NCI-H1436 (cell line): ENCODE measurements around the gene EIPR1.
A peak's percentile ranks its signal among the peaks of the same experiment; 100 is the strongest.

Source experiments
- DNase-seq: peaks from one replicate; lab custom pipeline; 2025; lab: John Stamatoyannopoulos, UW

The EIPR1 gene

DNA sequence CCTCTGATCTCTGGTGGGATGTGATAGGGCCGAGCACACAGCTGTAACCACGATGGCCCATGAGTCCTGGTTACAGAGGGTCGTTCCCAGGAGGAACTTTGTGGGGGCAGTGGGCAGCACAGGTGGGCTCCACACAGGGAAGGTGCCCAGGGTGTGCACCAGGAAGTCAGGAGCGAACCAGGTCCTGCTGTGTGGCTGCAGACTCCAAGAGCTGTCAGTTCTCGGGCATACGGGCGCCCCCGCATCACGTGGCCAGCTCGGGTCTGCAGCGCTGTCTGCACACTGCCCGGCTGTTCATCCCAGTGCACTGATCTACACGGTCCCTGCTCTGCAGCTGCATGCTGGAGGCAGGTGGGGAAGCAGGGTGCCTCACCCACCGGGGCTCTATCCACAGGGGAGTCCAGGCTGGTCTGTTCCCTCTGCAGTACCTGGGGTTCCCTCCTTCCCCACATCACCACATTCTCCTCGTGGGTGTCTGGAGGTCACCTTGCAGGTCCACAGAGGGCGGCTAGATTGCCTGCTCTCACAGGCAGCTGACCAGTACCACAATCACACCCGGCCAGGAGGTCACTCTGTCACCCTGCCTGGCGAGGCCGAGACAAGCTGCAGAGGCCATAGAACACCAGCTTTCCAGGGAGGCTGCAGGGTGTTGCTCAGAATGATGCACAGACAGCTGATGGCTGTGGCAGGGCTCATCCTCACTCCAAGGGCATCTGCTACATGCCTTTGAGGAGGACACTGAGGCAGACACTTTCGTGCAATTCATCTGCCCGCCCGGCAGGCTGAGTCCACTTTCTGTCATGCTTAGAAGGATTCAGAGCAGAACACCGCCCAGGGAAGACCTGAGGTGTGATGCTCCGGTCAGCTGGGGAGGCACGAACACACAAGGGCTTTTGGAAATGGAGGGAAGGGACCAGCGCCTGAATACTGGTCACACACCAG is 202.7 kb downstream of the EIPR1 start:
- no peak for DNase-seq

DNA sequence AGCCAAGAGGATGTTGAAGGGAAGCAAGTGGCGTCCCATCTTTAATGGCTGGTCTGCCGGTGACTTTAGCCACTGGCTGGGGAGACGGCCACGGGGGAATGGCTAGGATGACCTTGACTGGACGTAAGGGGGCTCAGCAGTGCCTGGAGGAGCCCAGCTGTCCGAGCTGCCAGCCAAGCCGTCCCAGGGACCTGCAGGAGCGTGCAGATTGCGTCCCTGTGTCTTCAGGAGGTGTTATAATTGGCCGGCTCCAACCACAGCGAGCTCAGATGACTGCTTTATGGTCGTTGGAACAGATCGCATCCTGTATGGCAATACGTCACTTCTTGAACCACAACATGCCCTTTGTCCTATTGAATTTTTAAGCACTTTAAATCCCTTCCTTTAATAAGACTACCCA is 204.6 kb downstream of the EIPR1 start:
- no peak for DNase-seq

DNA sequence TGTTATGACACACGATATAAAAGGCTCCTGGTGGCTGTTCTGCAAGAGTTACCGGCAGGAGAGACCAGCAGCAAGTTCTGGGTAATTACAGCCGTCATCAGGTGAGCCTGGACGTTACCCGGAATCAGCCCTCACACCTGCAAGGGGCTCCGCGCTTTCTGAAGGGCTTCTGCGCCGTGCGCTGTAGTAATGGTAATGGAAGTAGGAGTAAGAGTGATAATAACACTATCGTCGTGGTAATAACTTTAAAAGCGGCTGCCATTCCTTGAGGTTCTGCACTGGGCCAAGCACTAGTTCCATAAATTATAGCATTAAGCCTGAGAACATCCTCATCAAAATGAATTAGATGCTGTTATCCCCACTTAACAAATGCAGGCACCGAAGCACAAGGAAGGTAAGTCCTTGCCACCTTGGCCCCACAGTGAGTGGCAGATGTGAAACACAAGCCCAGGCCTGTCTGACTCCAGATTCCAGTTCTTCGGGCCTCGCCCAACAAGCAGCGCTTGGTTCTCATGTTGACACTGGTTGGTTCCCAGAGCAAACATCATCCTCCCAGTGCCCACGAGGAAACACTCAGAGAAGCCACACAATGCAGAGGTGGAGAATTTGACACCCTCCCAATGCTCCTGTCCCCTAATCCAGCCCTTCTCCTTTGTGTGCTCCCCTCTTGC is 205.2 kb downstream of the EIPR1 start:
- peak; percentile 53 for DNase-seq

DNA sequence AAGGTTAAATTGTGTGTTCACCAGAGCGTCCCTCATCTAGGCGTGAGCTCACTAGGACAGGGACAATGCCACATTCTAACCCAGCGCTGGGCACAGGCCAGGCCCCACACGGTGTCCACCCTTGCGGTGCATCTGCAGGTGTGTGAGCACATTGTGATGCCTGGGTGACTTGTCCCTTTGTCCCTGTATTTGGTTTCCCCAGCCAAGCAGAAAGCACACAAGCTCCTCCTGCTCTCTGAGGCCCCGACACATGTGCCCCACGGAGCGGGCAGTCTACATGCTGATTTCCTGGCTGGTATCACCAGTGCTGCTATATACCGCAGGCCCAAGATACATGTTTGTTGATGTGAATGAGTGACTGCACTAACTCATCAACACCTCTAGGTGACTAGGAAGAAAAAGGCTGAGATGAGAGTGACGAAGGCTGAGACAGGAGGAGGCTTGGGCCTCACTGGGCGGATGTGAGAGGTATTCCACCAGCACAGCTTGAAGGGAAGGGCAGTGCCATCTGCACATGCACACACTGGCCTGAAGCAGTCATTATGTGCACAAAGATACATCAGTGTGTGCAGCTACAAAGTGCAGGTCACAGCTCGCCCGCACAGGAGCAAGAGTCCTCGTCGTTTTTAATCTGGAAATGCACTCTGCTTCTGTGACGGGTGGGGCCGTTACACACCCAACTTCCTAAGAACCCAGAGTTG is 205.9 kb downstream of the EIPR1 start:
- DNase-seq, result no peak

DNA sequence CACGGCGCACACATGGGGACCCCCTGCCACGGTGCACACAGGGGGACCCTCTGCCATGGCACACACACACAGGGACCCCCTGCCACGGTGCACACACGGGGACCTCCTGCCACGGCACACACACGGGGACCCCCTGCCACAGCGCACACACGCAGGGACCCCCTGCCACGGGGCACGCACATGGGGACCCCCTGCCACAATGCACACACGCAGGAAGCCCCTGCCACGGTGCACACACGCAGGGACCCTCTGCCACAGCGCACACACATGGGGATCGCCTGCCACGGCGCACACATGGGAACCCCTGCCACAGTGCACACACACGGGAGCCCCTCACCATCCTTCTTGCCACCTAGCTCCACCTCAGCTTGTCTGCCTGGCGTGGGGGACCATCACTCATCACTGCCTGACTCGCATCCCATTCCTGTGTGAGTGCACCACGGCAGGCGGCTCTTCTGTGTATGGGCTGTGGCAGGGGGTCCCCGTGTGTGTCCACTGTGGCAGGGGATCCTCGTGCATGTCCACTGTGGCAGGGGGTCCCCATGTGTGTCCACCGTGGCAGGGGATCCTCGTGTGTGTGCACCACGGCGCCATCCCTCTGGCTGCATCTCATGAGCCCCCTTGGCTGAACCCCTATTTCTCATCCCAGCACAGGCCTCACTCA is 206.7 kb downstream of the EIPR1 start:
- no peak for DNase-seq

DNA sequence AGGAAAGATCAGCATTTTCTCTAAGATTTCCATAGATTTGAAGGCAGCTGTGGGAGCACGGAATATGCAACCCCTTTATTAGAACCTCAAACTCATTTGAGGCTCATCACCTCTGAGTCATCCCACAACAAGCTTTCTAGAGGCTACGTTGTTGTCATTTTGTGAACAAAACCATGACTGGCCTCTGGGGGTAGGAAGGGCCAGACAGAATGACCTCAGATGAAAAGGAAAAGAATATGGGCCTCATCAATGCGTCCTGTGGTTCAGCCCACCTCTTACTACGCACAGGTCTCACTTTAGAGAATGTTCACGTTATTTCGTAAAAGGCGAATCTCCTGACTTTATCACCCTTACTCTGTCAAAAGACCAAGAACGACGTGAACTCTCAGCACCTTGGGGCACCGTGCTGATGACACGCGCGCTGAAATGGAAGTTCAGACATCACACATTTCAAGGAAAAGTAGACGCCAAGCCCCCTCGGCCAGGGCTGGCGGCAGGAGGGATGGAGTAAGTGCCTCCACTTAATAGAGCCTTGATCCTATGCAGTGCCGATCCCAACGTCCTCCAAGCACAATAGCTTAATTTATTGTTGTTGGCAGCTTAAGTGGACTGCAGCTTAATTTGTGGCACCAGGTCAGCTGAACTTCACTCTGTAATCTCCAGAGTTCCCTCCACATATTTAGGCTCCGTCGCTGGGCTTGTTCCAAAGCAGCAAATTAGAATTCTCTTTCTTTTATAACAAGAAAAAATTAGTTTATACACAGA is 208.3 kb downstream of the EIPR1 start:
- DNase-seq, result no peak

DNA sequence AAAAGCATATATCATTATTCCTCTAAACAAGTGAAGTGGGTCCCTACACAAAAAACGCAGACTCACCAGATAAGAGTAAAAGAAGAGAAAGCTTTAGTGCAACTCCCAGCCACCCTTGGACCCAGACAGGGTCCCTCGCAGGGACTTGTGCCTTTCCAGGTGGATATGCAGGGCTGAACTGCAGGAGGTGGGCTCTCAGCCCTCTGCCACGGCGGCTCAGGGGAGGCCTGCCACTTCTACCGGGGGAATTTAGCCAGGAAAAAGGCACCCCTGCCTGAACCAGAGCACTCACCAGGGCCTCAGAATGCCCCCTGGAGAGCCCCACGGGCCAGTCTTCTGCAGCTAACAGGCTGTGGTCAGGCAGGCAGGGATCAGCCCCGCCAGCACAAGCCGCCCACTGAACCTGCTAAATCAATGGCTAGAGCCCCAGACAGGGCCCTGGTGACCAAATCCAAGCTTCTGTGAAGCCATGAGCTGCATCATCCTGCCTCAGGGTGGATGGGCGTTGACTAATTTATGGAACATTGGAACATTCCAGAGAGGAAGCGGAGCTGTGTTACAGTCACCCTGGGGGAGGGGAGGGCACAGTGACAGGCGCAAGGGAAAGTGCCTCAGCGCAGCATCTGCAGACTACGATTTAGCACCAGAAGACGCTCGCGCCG is 209.3 kb downstream of the EIPR1 start:
- no peak for DNase-seq

DNA sequence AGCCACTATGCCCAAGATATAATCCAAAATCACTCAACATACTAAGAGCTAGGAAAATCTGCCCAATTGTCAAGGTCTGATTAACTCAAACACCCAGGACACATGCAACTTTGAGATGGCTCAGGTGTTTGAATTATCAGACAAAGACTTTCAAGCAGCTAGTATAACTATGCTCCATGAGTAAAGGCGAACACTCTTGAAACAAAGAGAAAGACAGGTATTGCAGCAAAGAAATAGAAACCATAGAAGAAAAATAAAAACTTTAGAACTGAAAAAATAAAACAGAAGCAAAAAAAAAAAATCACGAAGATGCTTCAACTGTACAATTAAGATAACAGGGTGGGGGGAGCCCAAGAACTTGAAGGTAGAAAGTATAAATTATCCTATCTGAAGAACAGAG is 214.2 kb downstream of the EIPR1 start:
- no peak for DNase-seq

DNA sequence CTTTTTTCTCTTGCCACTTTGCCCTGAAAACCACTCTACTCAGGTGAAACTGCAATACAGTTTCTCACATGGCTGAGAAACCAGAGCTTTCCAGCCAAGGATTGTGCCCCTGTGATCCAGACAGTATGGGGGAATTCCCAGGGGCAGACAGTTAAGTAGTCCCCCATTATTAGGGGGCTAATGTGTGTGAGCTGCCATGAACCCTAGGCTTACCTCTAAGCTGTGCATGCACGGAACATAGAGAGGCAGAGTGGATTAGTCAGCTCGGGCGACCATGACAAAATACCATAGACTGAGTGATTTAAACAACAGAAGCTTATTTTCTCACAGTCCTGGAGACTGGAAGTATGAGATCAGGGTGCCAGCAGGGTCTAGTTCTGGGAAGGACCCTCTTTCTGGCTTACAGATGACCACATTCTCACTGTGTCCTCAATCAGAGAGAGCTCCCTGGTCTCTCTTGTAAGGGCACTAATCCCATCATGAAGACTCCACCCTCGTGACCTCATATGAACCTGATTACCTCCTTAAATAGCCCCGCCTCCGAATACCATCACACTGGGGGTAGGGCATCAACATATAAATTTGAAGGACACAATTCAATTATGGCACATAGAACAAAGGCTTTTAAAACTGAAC is 215.1 kb downstream of the EIPR1 start:
- no peak for DNase-seq

DNA sequence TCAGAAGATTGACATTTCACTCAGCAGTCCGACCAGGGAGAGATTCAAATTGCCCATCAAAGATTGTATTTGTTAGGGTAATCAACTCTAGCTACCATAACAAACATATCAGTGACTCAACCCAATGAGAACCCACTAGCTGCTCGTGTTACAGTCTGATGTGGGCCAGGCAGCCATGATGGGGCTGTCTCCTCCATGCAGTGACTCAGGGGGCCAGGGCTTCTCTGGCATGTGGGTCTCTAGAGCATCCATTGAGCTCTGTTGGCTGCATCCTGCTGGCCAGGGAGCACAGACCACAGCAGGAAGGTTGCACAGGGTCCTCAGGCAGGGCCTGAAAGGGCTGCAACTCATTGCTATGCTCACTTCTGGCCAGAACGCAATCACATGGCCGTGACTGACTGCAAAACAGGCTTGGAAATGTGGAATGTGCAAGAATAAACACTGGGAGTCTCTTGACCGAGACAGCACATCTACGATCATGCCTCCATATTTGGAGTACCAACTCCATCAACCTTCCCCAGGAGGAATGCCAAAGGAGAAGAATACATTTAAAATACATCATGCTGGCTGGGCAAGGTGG is 216.8 kb downstream of the EIPR1 start:
- no peak for DNase-seq

DNA sequence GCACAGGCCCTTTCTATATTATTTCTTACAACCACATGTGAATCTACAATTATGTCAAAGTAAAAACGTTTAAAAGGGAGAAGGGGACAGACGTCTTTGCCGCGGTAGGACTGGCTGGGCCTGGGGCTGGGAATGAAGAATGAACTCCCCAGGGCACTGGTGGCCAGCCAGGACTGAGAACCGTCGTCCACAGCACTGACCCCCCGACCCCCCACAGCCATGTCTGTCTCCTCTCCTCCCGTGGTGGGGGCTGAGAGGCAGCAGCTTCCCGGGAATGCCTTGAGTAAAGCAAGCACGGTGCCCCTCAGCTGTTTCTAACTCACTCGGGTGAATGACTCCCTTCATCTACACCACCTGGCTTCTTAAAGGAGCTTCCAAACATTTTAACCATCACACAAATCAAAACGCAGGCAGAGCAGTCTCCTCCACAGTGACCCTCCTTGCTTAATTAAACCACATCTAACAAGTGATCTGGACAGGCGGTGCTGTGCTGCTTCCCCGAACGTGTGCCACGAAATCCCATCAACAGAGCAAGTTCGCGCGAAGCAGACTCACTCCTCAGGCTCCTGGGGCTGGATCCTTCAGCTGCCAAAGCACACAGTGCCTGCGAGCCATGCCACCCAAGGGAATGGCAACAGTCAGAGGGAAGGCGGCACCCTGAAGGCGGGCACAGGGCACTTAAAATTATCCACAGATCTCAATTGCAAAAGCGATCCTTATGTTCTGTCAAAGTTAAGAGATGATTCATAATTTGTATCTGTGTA is 217.7 kb downstream of the EIPR1 start:
- DNase-seq, result no peak

DNA sequence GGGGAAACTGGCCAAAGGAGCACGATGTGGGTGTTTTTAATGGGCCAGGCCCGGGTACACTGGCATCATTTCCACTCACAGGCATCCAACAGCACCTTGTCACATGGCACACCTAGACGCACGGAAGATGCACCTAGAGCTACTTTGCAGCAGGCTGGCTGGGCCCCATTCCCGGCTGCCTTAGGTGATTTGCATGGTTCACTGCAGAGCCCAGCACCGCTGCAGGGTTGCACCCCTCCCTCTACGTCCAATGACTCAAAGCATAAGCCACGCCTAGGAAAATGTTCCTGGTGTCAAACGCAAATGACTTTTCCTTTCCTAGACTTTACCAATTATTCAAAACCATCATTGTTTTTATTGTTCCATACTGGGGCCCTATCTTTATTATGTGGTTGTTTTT is 222.9 kb downstream of the EIPR1 start:
- no peak for DNase-seq

DNA sequence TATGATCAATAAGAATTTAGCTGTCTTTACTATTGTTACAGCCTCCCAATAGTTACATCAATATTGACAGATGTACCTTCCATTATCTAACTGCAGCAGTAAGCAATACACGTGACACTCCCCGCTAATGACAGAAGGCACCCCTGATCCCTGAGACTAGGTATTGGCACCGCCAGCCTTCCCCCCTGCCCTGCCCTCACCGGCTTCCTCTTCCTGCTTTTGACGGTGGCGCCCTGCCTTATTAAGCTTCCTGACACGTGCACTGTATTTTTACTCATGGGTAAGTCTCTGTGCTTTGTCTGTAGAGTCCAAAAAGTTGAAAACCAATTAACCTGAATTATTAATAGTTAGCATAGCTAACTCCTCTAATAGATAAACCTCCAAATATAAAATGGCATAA is 223.5 kb downstream of the EIPR1 start:
- no peak for DNase-seq

DNA sequence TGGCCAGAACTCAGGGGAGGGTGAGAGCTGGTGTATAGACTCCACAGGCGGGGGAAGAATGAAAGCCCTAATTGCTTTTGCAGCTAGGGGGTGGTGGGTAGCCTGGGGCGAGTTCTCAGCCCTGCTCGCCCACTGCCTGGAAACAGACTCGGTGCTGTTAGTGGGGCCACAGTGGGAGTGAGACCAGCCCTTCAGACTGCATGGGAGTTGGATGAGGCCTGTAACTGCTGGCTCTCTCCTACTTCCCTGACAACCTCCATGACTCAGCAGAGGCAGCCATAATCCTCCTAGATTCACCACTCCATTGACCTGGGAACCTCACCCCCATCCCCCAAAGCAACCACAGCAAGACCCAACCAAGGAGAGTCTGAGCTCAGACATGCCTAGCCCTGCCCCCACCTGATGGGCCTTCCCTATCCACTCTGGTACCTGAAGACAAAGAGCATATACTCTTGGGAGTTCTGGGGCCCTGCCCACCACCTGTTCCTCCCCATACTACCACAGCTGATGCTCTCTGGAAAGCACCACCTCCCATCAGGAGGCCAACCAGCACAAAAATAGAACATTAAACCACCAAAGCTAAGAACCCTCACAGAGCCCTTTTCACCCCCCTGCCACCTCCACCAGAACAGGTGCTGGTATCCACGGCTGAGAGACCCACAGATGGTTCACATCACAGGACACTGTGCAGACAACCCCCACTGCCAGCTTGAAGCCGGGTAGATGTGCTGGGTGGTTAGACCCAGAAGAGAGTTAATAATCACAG is 226.3 kb downstream of the EIPR1 start:
- DNase-seq, result peak; percentile 83

DNA sequence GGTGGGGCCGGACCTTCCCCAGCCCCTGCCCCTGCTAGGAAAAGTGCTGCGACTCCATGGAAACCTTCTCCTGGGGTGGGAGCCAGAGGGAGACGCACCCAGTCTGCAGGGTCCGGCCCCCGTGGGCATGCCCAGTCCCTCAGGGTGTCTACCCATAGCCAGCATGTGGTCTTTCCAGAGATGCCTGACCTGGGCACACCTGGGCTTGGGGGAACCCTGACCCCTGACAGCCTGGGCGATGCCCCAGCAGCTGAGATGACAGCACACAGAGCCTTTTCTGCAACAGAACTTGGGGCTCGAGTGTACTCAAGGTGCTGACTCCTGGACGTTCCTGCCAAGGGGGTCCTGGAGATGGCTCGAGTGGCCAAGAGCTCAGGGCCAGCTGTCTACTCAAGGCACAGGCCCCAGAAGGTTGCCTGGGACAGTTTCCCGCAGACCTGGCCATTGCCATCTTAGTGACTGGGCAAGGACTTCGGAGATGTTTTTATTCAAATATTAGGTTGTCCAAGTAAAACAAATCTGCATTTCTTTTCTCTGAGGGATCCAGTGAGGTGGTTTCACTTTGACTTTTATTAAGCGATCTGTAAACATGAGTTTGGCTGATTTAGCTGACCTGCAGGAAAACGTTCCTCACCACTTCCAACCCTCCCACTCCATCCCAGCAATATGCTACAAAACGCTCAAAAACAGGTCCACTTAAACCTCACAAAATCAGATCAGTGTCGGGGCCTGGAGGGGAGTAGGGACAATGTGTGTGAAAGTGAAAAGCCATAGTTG is 228.0 kb downstream of the EIPR1 start:
- no peak for DNase-seq

DNA sequence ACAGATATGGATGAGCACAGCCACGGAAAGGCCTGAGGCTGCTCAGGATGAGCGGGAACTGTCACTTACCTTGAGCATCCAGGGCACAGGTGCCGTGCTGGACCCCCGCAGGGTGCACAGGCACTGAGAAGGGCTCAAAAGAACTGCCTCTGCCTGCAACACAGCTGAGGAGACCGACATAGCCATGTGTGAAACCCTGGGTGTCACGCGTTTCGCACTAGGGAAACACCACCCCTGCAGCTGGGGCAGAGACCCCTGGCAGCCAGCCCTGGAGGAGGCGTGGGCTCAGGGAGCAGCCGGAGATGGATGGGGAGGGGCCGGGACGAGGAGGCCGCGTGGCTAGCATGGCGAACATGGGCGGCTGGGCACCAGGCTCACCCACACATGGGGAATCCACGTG is 228.9 kb downstream of the EIPR1 start:
- no peak for DNase-seq

DNA sequence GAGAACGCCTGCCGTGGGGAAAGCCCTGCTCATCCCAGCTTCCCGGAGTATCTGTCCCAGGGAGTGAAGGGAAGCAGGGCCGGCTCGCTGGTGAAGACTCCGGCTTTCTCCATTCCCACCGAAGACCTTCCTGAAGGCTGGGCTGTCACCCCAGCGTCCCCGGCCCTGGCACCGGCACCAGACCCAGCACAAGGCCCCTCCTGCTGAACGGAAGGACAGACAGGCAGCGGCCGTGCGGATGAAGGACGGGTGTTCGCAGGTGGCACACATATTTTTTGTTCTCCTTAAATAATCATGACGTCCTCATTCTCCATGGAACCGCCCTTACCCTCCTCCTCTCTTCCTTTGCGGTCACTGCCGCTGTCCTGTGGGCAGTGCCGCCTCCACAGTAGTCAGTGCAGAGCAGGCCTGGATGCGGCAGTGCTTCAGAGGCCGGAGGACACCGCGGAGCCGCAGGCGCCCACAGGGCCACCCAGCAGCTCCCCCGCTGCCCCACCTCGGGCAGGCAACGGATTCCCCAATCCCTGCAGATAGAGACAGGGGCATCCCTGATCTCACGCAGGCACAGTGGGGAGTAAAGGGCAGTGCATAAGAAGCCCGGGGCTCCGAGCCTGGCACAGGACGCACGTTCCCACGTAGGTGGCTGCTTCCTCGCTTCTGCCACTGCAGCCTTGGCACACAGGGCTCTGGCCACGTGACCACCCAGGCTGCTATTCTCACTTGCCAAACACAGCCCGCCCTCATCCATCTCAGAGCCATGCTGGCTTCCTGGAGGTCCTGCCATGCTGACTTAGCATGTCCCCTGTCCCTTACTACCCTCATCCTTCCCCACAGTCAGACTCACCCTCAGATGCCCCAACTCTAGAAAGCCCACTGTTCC is 229.7 kb downstream of the EIPR1 start:
- no peak for DNase-seq
